ENCODE data around the gene CGREF1. TPM values are rescaled to one million over a fixed set of nuclear protein-coding genes. Genes with fewer than 3 reads are reported as not detected.

CGREF1 gene
- total RNA-seq, 1 experiment from 2014 or later: 2.1 TPM

GRCh38 chr2:27091746-27092695, 26.9 kb downstream of the CGREF1 start:
- H2AFZ ChIP-seq (ENCODE audit: low read length): no peak overlapping the region
- Mint-ChIP-seq H3K36me3 (ENCODE audit: insufficient read depth in 1 of 3, low read depth in 3 of 3) (no peaks in the 10 kb centered on the region; a peak in 1 of 7 replicates), H3K27me3 (ENCODE audit: low read depth) (peaks cover 6% of the 10 kb centered on the region), H3K27ac (peak overlapping the region in 2 of 3 experiments; percentile 37 to 40; a peak in 2 of 7 replicates), H3K4me1 (peaks cover 13 to 14% of the 10 kb centered on the region in 2 experiments), H3K4me3 (no peak overlapping the region), H3K9me3 (no peaks in the 10 kb centered on the region; a peak in 1 of 5 replicates)
- H3K56ac ChIP-seq (ENCODE audit: insufficient read length, low read depth, low read length): no peak overlapping the region
- H2BK12ac ChIP-seq (ENCODE audit: insufficient read length, low read depth, low read length): no peak overlapping the region
- TF ChIP-seq, protein P1, sequence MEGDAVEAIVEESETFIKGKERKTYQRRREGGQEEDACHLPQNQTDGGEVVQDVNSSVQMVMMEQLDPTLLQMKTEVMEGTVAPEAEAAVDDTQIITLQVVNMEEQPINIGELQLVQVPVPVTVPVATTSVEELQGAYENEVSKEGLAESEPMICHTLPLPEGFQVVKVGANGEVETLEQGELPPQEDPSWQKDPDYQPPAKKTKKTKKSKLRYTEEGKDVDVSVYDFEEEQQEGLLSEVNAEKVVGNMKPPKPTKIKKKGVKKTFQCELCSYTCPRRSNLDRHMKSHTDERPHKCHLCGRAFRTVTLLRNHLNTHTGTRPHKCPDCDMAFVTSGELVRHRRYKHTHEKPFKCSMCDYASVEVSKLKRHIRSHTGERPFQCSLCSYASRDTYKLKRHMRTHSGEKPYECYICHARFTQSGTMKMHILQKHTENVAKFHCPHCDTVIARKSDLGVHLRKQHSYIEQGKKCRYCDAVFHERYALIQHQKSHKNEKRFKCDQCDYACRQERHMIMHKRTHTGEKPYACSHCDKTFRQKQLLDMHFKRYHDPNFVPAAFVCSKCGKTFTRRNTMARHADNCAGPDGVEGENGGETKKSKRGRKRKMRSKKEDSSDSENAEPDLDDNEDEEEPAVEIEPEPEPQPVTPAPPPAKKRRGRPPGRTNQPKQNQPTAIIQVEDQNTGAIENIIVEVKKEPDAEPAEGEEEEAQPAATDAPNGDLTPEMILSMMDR (conservative IDR thresholded peaks at IDR 0.05): no peak
- H3K79me1 ChIP-seq (ENCODE audit: insufficient read depth, low read depth, low read length, poor library complexity, severe bottlenecking): no peaks in the 10 kb centered on the region
- no peak overlapping the region for H3K23ac ChIP-seq (ENCODE audit: insufficient read length, low read depth, low read length)
- peaks cover 4% of the 10 kb centered on the region for H3K23me2 ChIP-seq (ENCODE audit: insufficient read length, low read depth, low read length, poor library complexity, severe bottlenecking)
- H3K18ac ChIP-seq (ENCODE audit: insufficient read length, low read depth, low read length): no peak overlapping the region
- no peaks in the 10 kb centered on the region for H3K79me2 ChIP-seq (ENCODE audit: insufficient read depth, low read length)
- peaks cover 3% of the 10 kb centered on the region for H4K20me1 ChIP-seq (ENCODE audit: control insufficient read depth, insufficient read depth, insufficient read length)
- no peak overlapping the region for H4K91ac ChIP-seq (ENCODE audit: insufficient read length, low read depth, low read length)
- H3K14ac ChIP-seq (ENCODE audit: insufficient read depth, low read length): no peak overlapping the region
- no peak overlapping the region for H3K4me2 ChIP-seq (ENCODE audit: insufficient read depth, insufficient read length, low read length)
- no peak overlapping the region for H3K4ac ChIP-seq (ENCODE audit: low read depth, low read length)
- no peak overlapping the region for H3T11ph ChIP-seq (ENCODE audit: low read length)
- H3K9ac ChIP-seq (ENCODE audit: extremely low read depth, insufficient read length, low read length): no peak overlapping the region
- no peak overlapping the region for H4K8ac ChIP-seq (replicated peaks; ENCODE audit: insufficient read length, low read depth, low read length)
- H4K5ac ChIP-seq (ENCODE audit: insufficient read length, low read depth, low read length): no peak overlapping the region
- H3K4me1 ChIP-seq (ENCODE audit: insufficient read depth, low read length): no peaks in the 10 kb centered on the region
- H2AK5ac ChIP-seq (ENCODE audit: insufficient read length, low read length): no peak overlapping the region
- H3K27me3 ChIP-seq (ENCODE audit: insufficient read depth, low read length): no peaks in the 10 kb centered on the region
- H3K9me3 ChIP-seq (ENCODE audit: control insufficient read depth, low read depth, low read length): no peaks in the 10 kb centered on the region
- DNase-seq: no peak
- WGBS (ENCODE audit: extremely low coverage, insufficient read length, low lambda C conversion rate): no CpG with 5 or more reads among the region's 25 CpGs
- H3K27ac ChIP-seq (ENCODE audit: insufficient read length, low read depth, low read length): no peak overlapping the region
- H2BK5ac ChIP-seq (ENCODE audit: insufficient read length, low read length): no peak overlapping the region
- no peak overlapping the region for H2BK120ac ChIP-seq (ENCODE audit: low read depth, low read length, poor library complexity, severe bottlenecking)
- no peak overlapping the region for H2BK20ac ChIP-seq (ENCODE audit: low read depth, low read length, poor library complexity, severe bottlenecking)
- H2BK15ac ChIP-seq (ENCODE audit: low read depth, low read length): no peak overlapping the region

All from H9 (cell line).